GM12892 (cell line): ENCODE measurements around the gene OTOG.

Experiments used
- POLR2A ChIP-seq: IDR thresholded peaks from 2 replicates; pipeline ENCODE4 v1.6.1; 2011; ENCODE audit warnings: low read depth, low read length, control low read depth
- POLR2AphosphoS5 ChIP-seq: IDR thresholded peaks from 2 replicates; pipeline ENCODE4 v1.6.1; 2011; ENCODE audit warnings: low read depth, low read length, control low read depth
- TAF1 ChIP-seq: IDR thresholded peaks from 2 replicates; pipeline ENCODE4 v1.6.1; 2011; ENCODE audit warnings: low read depth, mild to moderate bottlenecking, control low read depth, low read length, borderline replicate concordance

- TF ChIP-seq POLR2A (no peak), POLR2AphosphoS5 (no peak), TAF1 (no peak)
Observed at GRCh38 chr11:17547932-17548331, 873 bp downstream of the OTOG start.
